Kidney (tissue), 14 donors: Measurements from ENCODE around the gene FATE1. TPM values are rescaled to one million over a fixed set of nuclear protein-coding genes. Genes with fewer than 3 reads are reported as not detected.

ENCODE experiments used
- DNase-seq, 5 donors: peaks; one replicate each; pipeline ENCODE4 v3.0.0-alpha.2; 2013 to 2020
- FAIRE-seq: peaks from 2 replicates; lab custom pipeline; 2012; peaks lifted over from hg19 to GRCh38; lab: Jason Lieb, UNC
- H3K27ac ChIP-seq, 2 donors: one replicate each; pipeline ENCODE4 v1.7.0; 2013; ENCODE audit warnings: low read depth in 2 of 2, low read length in 2 of 2, inconsistent platforms in 1 of 2
- H3K27me3 ChIP-seq: one replicate; pipeline ENCODE4 v1.7.1; 2013; ENCODE audit warnings: low read length, inconsistent platforms; ENCODE audit not compliant: control insufficient read depth, insufficient read depth
- H3K36me3 ChIP-seq, 3 donors: one replicate each; pipeline versions ENCODE4 v1.7.0 to v1.7.1; 2013; ENCODE audit warnings: low read length in 3 of 3, control low read depth in 1 of 3, inconsistent platforms in 1 of 3; ENCODE audit not compliant: insufficient read depth in 3 of 3, control insufficient read depth in 2 of 3
- H3K4me1 ChIP-seq, 3 donors: one replicate each; pipeline versions ENCODE4 v1.7.0 to v1.7.1; 2013; ENCODE audit warnings: low read length in 3 of 3, inconsistent platforms in 1 of 3, low read depth in 1 of 3; ENCODE audit not compliant: control insufficient read depth in 2 of 3, insufficient read depth in 2 of 3
- H3K4me3 ChIP-seq, 3 donors: one replicate each; pipeline versions ENCODE4 v1.7.0 to v1.8.1; 2013; ENCODE audit warnings: low read length in 3 of 3, control low read depth in 1 of 3, inconsistent platforms in 1 of 3
- H3K9ac ChIP-seq, 3 donors: one replicate each; pipeline versions ENCODE4 v1.7.0 to v1.7.1; 2013; ENCODE audit warnings: low read length in 3 of 3, control low read depth in 1 of 3, inconsistent platforms in 1 of 3
- H3K9me3 ChIP-seq, 3 donors: one replicate each; pipeline versions ENCODE4 v1.7.0 to v1.7.1; 2013; ENCODE audit warnings: low read length in 3 of 3, control low read depth in 1 of 3, inconsistent platforms in 1 of 3; ENCODE audit not compliant: control insufficient read depth in 2 of 3, insufficient read depth in 1 of 3
- CTCF ChIP-seq: IDR thresholded peaks from 3 replicates; pipeline ENCODE4 v1.5.1; 2012; ENCODE audit warnings: mild to moderate bottlenecking, moderate library complexity, borderline replicate concordance; ENCODE audit not compliant: insufficient read depth; ENCODE audit errors: extremely low read depth
- intact Hi-C: fragments of 100-400 bp; cut with DNase I; formaldehyde crosslinking; loops from one replicate; pipeline ENCODE4 v1.11.1; 2022
- polyA plus RNA-seq: library from polyadenylated mRNA; stranded (reverse); fragments of 350-450 nt; fragmentation: Illumina TruSeq; extraction: RNeasy Lipid Tissue Mini Kit (QIAGEN cat#74804); gene quantifications from one replicate; pipeline ENCODE4 v1.2.3, GENCODE V29; 2014; ENCODE audit warnings: low read depth, low replicate concordance; ENCODE audit not compliant: insufficient read depth
- total RNA-seq: library from RNA; stranded (reverse); fragmentation: NEBNext Ultra II Directional; extraction: Animal tissue kit (Norgen Biotek cat#: 25700); gene quantifications from one replicate; pipeline ENCODE4 v1.2.1, GENCODE V29; 2021
- donor health status: control.
- donor health status: control.
- donor health status: control.
- donor health status: control.
- donor health status: control.
- donor health status: DM: yes; HTN: yes; CAD: no.
- donor health status: Normal renal cell carcinoma (clear cell type).

Gene FATE1
- total and polyA plus RNA-seq, 2 donors from 2014 or later: 0.52 TPM; not detected in 1

- H3K4me3 ChIP-seq: no peak overlapping the region
- H3K27ac ChIP-seq: no peak overlapping the region
- H3K27me3 ChIP-seq: no peaks in the 10 kb centered on the region
- no peak overlapping the region for H3K9ac ChIP-seq
- no peaks in the 10 kb centered on the region for H3K36me3 ChIP-seq
- H3K4me1 ChIP-seq: no peaks in the 10 kb centered on the region
- no peak for DNase-seq
- TF ChIP-seq CTCF: no peak
- no peak for FAIRE-seq
- no peaks in the 10 kb centered on the region for H3K9me3 ChIP-seq
- intact Hi-C loops: no loop called here
These were observed 16.1 kb upstream of the FATE1 start for GRCh38 chrX:151699746-151700145.

GRCh38 chrX:151700581-151700980, 15.3 kb upstream of the FATE1 start:
- no peak overlapping the region for H3K9ac ChIP-seq
- TF ChIP-seq CTCF: no peak
- no peak for DNase-seq
- no peaks in the 10 kb centered on the region for H3K4me1 ChIP-seq
- H3K9me3 ChIP-seq: no peaks in the 10 kb centered on the region
- FAIRE-seq: no peak
- no peak overlapping the region for H3K4me3 ChIP-seq
- intact Hi-C loops: no loop called here
- H3K36me3 ChIP-seq: no peaks in the 10 kb centered on the region
- no peaks in the 10 kb centered on the region for H3K27me3 ChIP-seq
- no peak overlapping the region for H3K27ac ChIP-seq

GRCh38 chrX:151701071-151701470, 14.8 kb upstream of the FATE1 start:
- Histone ChIP-seq H3K27me3 (no peaks in the 10 kb centered on the region), H3K4me1 (no peaks in the 10 kb centered on the region), H3K36me3 (no peaks in the 10 kb centered on the region), H3K9me3 (no peaks in the 10 kb centered on the region), H3K9ac (no peak overlapping the region), H3K4me3 (no peak overlapping the region), H3K27ac (no peak overlapping the region)
- intact Hi-C loops: no loop called here
- TF ChIP-seq CTCF: no peak
- DNase-seq (no peak), FAIRE-seq (no peak)

GRCh38 chrX:151701531-151701930, 14.3 kb upstream of the FATE1 start:
- no peaks in the 10 kb centered on the region for H3K4me1 ChIP-seq
- no peaks in the 10 kb centered on the region for H3K9me3 ChIP-seq
- no peak for TF ChIP-seq CTCF
- intact Hi-C loops: no loop called here
- no peak overlapping the region for H3K4me3 ChIP-seq
- FAIRE-seq (no peak), DNase-seq (no peak)
- no peaks in the 10 kb centered on the region for H3K36me3 ChIP-seq
- no peaks in the 10 kb centered on the region for H3K27me3 ChIP-seq
- H3K9ac ChIP-seq: no peak overlapping the region
- H3K27ac ChIP-seq: no peak overlapping the region
